ENCODE measurements around the gene ADARB2.
"Not testable (repeated sequence)": the region's sequence is repeated elsewhere in the genome, so short reads cannot be mapped to it uniquely, and the experiment has no call there.

ADARB2 gene

GRCh38 chr10:1737222-1738061, at the start of gene ADARB2:
Gene ADARB2, minus strand, starts transcription at chr10:1737525.
- no peak for DNase-seq (ENCODE audit: low spot score)

- DNase-seq (ENCODE audit: low spot score) = no peak
These were observed 48.5 kb upstream of the ADARB2 start for GRCh38 chr10:1785835-1786234.

- DNase-seq (ENCODE audit: low spot score) = no peak
These were observed 45.5 kb upstream of the ADARB2 start for GRCh38 chr10:1782841-1783240.

GRCh38 chr10:1779796-1780195, 42.5 kb upstream of the ADARB2 start:
- DNase-seq (ENCODE audit: low spot score) = no peak

- DNase-seq (ENCODE audit: low spot score) = no peak
These were observed 41.1 kb upstream of the ADARB2 start for GRCh38 chr10:1778375-1778969.

GRCh38 chr10:1776127-1776662, 38.9 kb upstream of the ADARB2 start:
- DNase-seq (ENCODE audit: low spot score) = no peak

GRCh38 chr10:1774796-1775195, 37.5 kb upstream of the ADARB2 start:
- DNase-seq (ENCODE audit: low spot score) = no peak

GRCh38 chr10:1773204-1773603, 35.9 kb upstream of the ADARB2 start:
- not testable (repeated sequence) for DNase-seq (ENCODE audit: low spot score)

GRCh38 chr10:1766049-1766448, 28.7 kb upstream of the ADARB2 start:
- DNase-seq (ENCODE audit: low spot score) = no peak

GRCh38 chr10:1762076-1762475, 24.8 kb upstream of the ADARB2 start:
- no peak for DNase-seq (ENCODE audit: low spot score)

GRCh38 chr10:1754506-1755153, 17.3 kb upstream of the ADARB2 start:
- DNase-seq (ENCODE audit: low spot score) = no peak

- DNase-seq (ENCODE audit: low spot score) = no peak
These were observed 14.8 kb upstream of the ADARB2 start for GRCh38 chr10:1752153-1752552.

GRCh38 chr10:1747590-1748157, 10.3 kb upstream of the ADARB2 start:
- no peak for DNase-seq (ENCODE audit: low spot score)

- DNase-seq (ENCODE audit: low spot score) = no peak
These were observed 9.5 kb upstream of the ADARB2 start for GRCh38 chr10:1746796-1747195.

- no peak for DNase-seq (ENCODE audit: low spot score)
These were observed 8.6 kb upstream of the ADARB2 start for GRCh38 chr10:1745780-1746456.

GRCh38 chr10:1744524-1744923, 7.2 kb upstream of the ADARB2 start:
- no peak for DNase-seq (ENCODE audit: low spot score)

GRCh38 chr10:1743141-1743540, 5.8 kb upstream of the ADARB2 start:
- DNase-seq (ENCODE audit: low spot score) = no peak

GRCh38 chr10:1741450-1741849, 4.1 kb upstream of the ADARB2 start:
- DNase-seq (ENCODE audit: low spot score) = no peak

- DNase-seq (ENCODE audit: low spot score) = no peak
These were observed 2.4 kb upstream of the ADARB2 start for GRCh38 chr10:1739751-1740150.

GRCh38 chr10:1738950-1739349, 1.6 kb upstream of the ADARB2 start:
- DNase-seq (ENCODE audit: low spot score) = no peak

GRCh38 chr10:1736972-1737221, 428 bp downstream of the ADARB2 start:
- no peak for DNase-seq (ENCODE audit: low spot score)

All from LoVo (cell line).